Measurements from ENCODE around the gene CLCN1.

DNA sequence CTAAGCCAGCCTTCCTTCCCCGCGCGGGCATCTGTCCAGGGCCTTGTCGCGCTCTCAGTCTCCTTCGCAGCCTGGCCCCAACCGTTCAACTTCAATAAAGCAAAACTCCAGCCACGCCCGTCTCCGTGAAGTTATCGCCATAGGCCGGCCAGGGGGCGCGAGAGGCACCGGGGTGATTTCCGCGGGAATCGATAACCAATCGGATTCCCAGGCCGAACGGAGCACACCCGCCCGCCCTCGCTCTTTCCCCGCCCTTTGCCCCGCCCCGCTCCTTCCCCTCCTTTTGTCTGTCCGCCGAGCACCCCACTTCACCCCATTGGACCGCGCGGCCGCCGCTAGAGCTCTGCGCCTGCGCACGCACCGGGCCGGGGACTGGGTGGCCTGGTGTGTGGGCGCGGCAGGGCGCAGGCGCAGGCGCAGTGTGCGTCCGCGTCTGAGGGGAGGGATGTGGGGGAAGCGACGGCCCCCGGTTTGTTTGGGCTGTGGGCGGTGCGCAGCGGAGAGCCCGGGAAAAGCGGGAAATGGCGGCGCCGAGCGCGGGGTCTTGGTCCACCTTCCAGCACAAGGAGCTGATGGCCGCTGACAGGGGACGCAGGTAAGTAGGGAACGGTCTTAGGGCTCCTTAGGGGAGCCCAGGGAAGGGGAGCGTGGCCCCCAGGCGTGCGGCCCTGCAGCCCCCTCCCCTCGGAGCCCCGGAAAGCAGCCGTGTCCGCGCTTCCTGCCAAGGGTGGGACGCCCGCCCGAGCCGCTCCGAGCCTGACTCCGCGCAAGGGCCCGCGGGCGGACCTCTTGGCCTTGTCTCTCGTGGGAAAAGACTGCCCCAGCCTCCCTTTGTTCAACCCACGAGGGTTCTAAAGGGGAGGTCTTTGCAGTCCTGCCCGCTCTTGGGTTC lies 27.7 kb upstream of the CLCN1 start, which contains the start of gene CASP2:
- TF ChIP-seq, protein P1, sequence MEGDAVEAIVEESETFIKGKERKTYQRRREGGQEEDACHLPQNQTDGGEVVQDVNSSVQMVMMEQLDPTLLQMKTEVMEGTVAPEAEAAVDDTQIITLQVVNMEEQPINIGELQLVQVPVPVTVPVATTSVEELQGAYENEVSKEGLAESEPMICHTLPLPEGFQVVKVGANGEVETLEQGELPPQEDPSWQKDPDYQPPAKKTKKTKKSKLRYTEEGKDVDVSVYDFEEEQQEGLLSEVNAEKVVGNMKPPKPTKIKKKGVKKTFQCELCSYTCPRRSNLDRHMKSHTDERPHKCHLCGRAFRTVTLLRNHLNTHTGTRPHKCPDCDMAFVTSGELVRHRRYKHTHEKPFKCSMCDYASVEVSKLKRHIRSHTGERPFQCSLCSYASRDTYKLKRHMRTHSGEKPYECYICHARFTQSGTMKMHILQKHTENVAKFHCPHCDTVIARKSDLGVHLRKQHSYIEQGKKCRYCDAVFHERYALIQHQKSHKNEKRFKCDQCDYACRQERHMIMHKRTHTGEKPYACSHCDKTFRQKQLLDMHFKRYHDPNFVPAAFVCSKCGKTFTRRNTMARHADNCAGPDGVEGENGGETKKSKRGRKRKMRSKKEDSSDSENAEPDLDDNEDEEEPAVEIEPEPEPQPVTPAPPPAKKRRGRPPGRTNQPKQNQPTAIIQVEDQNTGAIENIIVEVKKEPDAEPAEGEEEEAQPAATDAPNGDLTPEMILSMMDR (IDR thresholded peaks at IDR 0.05) = no peak
- TF ChIP-seq POLR2A (IDR thresholded peaks at IDR 0.05) (peak in 1 of 2 donors; percentile 36), POLR2AphosphoS5 (IDR thresholded peaks at IDR 0.05; ENCODE audit: insufficient read depth in 1 of 2, low read depth in 1 of 2) (peak; percentile 36 to 93)

Measured in vagina (tissue), 2 donors.